ENCODE data around the gene LMNA. TPM values are rescaled to one million over a fixed set of nuclear protein-coding genes. Genes with fewer than 3 reads are reported as not detected.

Gene LMNA
- total RNA-seq, 1 experiment from 2014 or later = 314 TPM

- no peak for DNase-seq (ENCODE audit: low spot score)
- in situ Hi-C loops (cut with HindIII; ENCODE audit: low sequenced_read_pairs) = no loop called here
Measured at GRCh38 chr1:156150333-156151011, 36.0 kb downstream of the LMNA start.

- in situ Hi-C loops (cut with HindIII; ENCODE audit: low sequenced_read_pairs) = no loop called here
Measured at GRCh38 chr1:156151093-156151688, 36.7 kb downstream of the LMNA start.

GRCh38 chr1:156152628-156153027 lies 38.1 kb downstream of the LMNA start:
- DNase-seq (ENCODE audit: low spot score) = no peak
- in situ Hi-C loops (cut with HindIII; ENCODE audit: low sequenced_read_pairs) = no loop called here

More at GRCh38 chr1:156151093-156151688, 36.7 kb downstream of the LMNA start:
- DNase-seq (ENCODE audit: low spot score) = no peak

GRCh38 chr1:156153362-156153761 lies 38.9 kb downstream of the LMNA start, which contains the start of gene SEMA4A:
SEMA4A (plus strand) TSS chr1:156153585; CDS start chr1:156154579, 994 bp downstream.
- DNase-seq (ENCODE audit: low spot score) = no peak
- in situ Hi-C loops (cut with HindIII; ENCODE audit: low sequenced_read_pairs) = no loop called here

GRCh38 chr1:156154317-156154749 lies 39.8 kb downstream of the LMNA start:
- in situ Hi-C loops (cut with HindIII; ENCODE audit: low sequenced_read_pairs) = no loop called here
- no peak for DNase-seq (ENCODE audit: low spot score)

GRCh38 chr1:156155756-156156510 lies 41.4 kb downstream of the LMNA start:
- DNase-seq (ENCODE audit: low spot score) = no peak
- in situ Hi-C loops (cut with HindIII; ENCODE audit: low sequenced_read_pairs) = no loop called here

- in situ Hi-C loops (cut with HindIII; ENCODE audit: low sequenced_read_pairs) = no loop called here
- no peak for DNase-seq (ENCODE audit: low spot score)
Measured at GRCh38 chr1:156157506-156157905, 43.0 kb downstream of the LMNA start.

GRCh38 chr1:156157966-156158365 lies 43.5 kb downstream of the LMNA start:
- in situ Hi-C loops (cut with HindIII; ENCODE audit: low sequenced_read_pairs) = no loop called here
- DNase-seq (ENCODE audit: low spot score) = no peak

- in situ Hi-C loops (cut with HindIII; ENCODE audit: low sequenced_read_pairs) = no loop called here
- DNase-seq (ENCODE audit: low spot score) = no peak
Measured at GRCh38 chr1:156160000-156160742, 45.7 kb downstream of the LMNA start.

- peak; percentile 89 for DNase-seq (ENCODE audit: low spot score)
- in situ Hi-C loops (cut with HindIII; ENCODE audit: low sequenced_read_pairs) = no loop called here
Measured at GRCh38 chr1:156160743-156161171, 46.2 kb downstream of the LMNA start.

GRCh38 chr1:156162430-156163037 lies 48.0 kb downstream of the LMNA start:
- in situ Hi-C loops (cut with HindIII; ENCODE audit: low sequenced_read_pairs) = no loop called here
- DNase-seq (ENCODE audit: low spot score) = no peak

- in situ Hi-C loops (cut with HindIII; ENCODE audit: low sequenced_read_pairs) = no loop called here
Measured at GRCh38 chr1:156163712-156164111, 49.2 kb downstream of the LMNA start.

GRCh38 chr1:156164125-156164831 lies 49.8 kb downstream of the LMNA start:
- in situ Hi-C loops (cut with HindIII; ENCODE audit: low sequenced_read_pairs) = no loop called here
- no peak for DNase-seq (ENCODE audit: low spot score)

More at GRCh38 chr1:156163712-156164111, 49.2 kb downstream of the LMNA start:
- DNase-seq (ENCODE audit: low spot score) = no peak

- in situ Hi-C loops (cut with HindIII; ENCODE audit: low sequenced_read_pairs) = no loop called here
- DNase-seq (ENCODE audit: low spot score) = no peak
Measured at GRCh38 chr1:156165083-156165482, 50.6 kb downstream of the LMNA start.

- in situ Hi-C loops (cut with HindIII; ENCODE audit: low sequenced_read_pairs) = no loop called here
- DNase-seq (ENCODE audit: low spot score) = no peak
Measured at GRCh38 chr1:156167536-156167935, 53.0 kb downstream of the LMNA start.

GRCh38 chr1:156172696-156173470 lies 58.4 kb downstream of the LMNA start:
- DNase-seq (ENCODE audit: low spot score) = no peak

GRCh38 chr1:156176610-156177210 lies 62.2 kb downstream of the LMNA start:
- in situ Hi-C loops (cut with HindIII; ENCODE audit: low sequenced_read_pairs) = no loop called here
- DNase-seq (ENCODE audit: low spot score) = no peak

More at GRCh38 chr1:156172696-156173470, 58.4 kb downstream of the LMNA start:
- in situ Hi-C loops (cut with HindIII; ENCODE audit: low sequenced_read_pairs) = no loop called here

Data from G401 (cell line).